SK-N-SH treated with all-trans-retinoic acid at 6 μM for 48 hours (cell line): Measurements from ENCODE around the gene TSPAN15.

Experiments used
- ATAC-seq: fragments of 200-7000 bp; cut with Tn5 transposase; 3 replicates; pipeline ENCODE4 v1.9.1; 2020; ENCODE audit warnings: mild to moderate bottlenecking, moderate library complexity
- ARNTL ChIP-seq: fragments of 450-650 bp; formaldehyde crosslinking; IDR thresholded peaks from 2 replicates; pipeline ENCODE4 v1.5.0; 2020; ENCODE audit warnings: low read depth, mild to moderate bottlenecking, moderate library complexity, borderline replicate concordance
- BACH2 ChIP-seq: fragments of 250-450 bp; sonication (Bioruptor Pico); IDR thresholded peaks from 2 replicates; pipeline ENCODE4 v1.9.0; 2021; ENCODE audit warnings: mild to moderate bottlenecking, borderline replicate concordance
- CSDC2 ChIP-seq: fragments of 250-450 bp; sonication (Bioruptor Pico); IDR thresholded peaks from 2 replicates; pipeline ENCODE4 v1.5.0; 2020; ENCODE audit warnings: mild to moderate bottlenecking, moderate library complexity
- CSRNP3 ChIP-seq: fragments of 250-450 bp; sonication (Bioruptor Pico); IDR thresholded peaks from 2 replicates; pipeline ENCODE4 v1.5.1; 2021; ENCODE audit warnings: mild to moderate bottlenecking, moderate library complexity
- ESRRG ChIP-seq: fragments of 250-450 bp; sonication (Bioruptor Pico); IDR thresholded peaks from 2 replicates; pipeline ENCODE4 v1.6.1; 2021; ENCODE audit warnings: mild to moderate bottlenecking
- GLIS3 ChIP-seq: fragments of 250-450 bp; sonication (Bioruptor Pico); IDR thresholded peaks from 2 replicates; pipeline ENCODE4 v1.5.0; 2020; ENCODE audit warnings: mild to moderate bottlenecking, moderate library complexity
- OSR1 ChIP-seq: fragments of 250-450 bp; sonication (Bioruptor Pico); IDR thresholded peaks from 2 replicates; pipeline ENCODE4 v1.8.0; 2022; ENCODE audit warnings: moderate library complexity, mild to moderate bottlenecking, inconsistent platforms
- PPARA ChIP-seq: fragments of 250-450 bp; sonication (Bioruptor Pico); IDR thresholded peaks from 2 replicates; pipeline ENCODE4 v1.5.0; 2020; ENCODE audit warnings: mild to moderate bottlenecking, borderline replicate concordance
- RARB ChIP-seq: fragments of 250-450 bp; sonication (Bioruptor Pico); IDR thresholded peaks from 2 replicates; pipeline ENCODE4 v1.8.0; 2021; ENCODE audit warnings: mild to moderate bottlenecking, moderate library complexity
- SNAI2 ChIP-seq: fragments of 250-450 bp; sonication (Bioruptor Pico); IDR thresholded peaks from 2 replicates; pipeline ENCODE4 v1.5.0; 2020; ENCODE audit warnings: mild to moderate bottlenecking, moderate library complexity
- TCF4 ChIP-seq: fragments of 250-450 bp; sonication (Bioruptor Pico); IDR thresholded peaks from 2 replicates; pipeline ENCODE4 v1.8.0; 2021; ENCODE audit warnings: mild to moderate bottlenecking, moderate library complexity, borderline replicate concordance
- TOX ChIP-seq: fragments of 250-450 bp; sonication (Bioruptor Pico); IDR thresholded peaks from 2 replicates; pipeline ENCODE4 v1.8.0; 2021; ENCODE audit warnings: mild to moderate bottlenecking, moderate library complexity, borderline replicate concordance
- ZC3H10 ChIP-seq: fragments of 250-450 bp; sonication (Bioruptor Pico); IDR thresholded peaks from 2 replicates; pipeline ENCODE4 v1.5.1; 2021; ENCODE audit warnings: mild to moderate bottlenecking, moderate library complexity
- ZFP3 ChIP-seq: fragments of 250-450 bp; sonication (Bioruptor Pico); IDR thresholded peaks from 2 replicates; pipeline ENCODE4 v1.5.0; 2020; ENCODE audit warnings: mild to moderate bottlenecking, moderate library complexity
- ZFP30 ChIP-seq: fragments of 450-650 bp; formaldehyde crosslinking; IDR thresholded peaks from 2 replicates; pipeline ENCODE4 v1.5.0; 2022; ENCODE audit warnings: mild to moderate bottlenecking, moderate library complexity
- ZNF565 ChIP-seq: fragments of 450-650 bp; formaldehyde crosslinking; conservative IDR thresholded peaks from 2 replicates; pipeline ENCODE4 v1.5.0; 2020; ENCODE audit warnings: low read depth, mild to moderate bottlenecking, moderate library complexity
- ZNF70 ChIP-seq: fragments of 450-650 bp; formaldehyde crosslinking; IDR thresholded peaks from 2 replicates; pipeline ENCODE4 v1.5.0; 2020; ENCODE audit warnings: mild to moderate bottlenecking, moderate library complexity
- ZNF8 ChIP-seq: fragments of 450-650 bp; formaldehyde crosslinking; IDR thresholded peaks from 2 replicates; pipeline ENCODE4 v1.5.0; 2020; ENCODE audit warnings: mild to moderate bottlenecking, moderate library complexity
- TF ChIP-seq, protein P1 (sequence below): fragments of 250-450 bp; sonication (Bioruptor Pico); IDR thresholded peaks from 2 replicates; pipeline ENCODE4 v1.5.1; 2020; ENCODE audit warnings: low read depth, mild to moderate bottlenecking, moderate library complexity
- TF ChIP-seq, protein P2 (sequence below): fragments of 250-450 bp; sonication (Bioruptor Pico); IDR thresholded peaks from 2 replicates; pipeline ENCODE4 v1.8.0; 2021; ENCODE audit warnings: low read depth, mild to moderate bottlenecking, moderate library complexity, borderline replicate concordance
- TF ChIP-seq, protein P3 (sequence below): fragments of 250-450 bp; sonication (Bioruptor Pico); IDR thresholded peaks from 2 replicates; pipeline ENCODE4 v1.5.0; 2020; ENCODE audit warnings: mild to moderate bottlenecking, moderate library complexity

TSPAN15 gene

DNA sequence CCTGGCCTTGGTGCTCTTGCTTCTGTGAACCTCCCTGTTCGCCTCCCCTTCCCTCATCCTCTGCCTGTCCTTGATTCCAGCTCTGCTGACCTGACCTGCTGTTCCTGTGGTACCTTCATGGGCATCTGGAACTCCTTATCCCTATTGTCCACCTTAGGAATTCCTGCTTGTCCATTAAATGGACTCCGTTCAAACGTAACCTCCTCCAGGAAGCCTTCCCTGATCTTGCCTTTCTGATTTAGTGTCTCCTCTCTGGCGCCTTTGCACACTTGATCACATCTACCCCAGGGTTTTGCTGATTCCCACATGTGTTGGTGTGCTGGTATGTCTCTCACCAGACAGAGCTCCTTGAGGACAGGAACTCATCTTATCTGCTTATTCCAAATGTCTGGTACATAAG, 20.9 kb downstream of the TSPAN15 start:
- no peak for ATAC-seq
- TF ChIP-seq ARNTL (CRISPR knock-in tag), result no peak
- no peak for TF ChIP-seq ZC3H10 (CRISPR knock-in tag)
- TF ChIP-seq SNAI2 (CRISPR knock-in tag), result no peak
- TF ChIP-seq, protein P1, sequence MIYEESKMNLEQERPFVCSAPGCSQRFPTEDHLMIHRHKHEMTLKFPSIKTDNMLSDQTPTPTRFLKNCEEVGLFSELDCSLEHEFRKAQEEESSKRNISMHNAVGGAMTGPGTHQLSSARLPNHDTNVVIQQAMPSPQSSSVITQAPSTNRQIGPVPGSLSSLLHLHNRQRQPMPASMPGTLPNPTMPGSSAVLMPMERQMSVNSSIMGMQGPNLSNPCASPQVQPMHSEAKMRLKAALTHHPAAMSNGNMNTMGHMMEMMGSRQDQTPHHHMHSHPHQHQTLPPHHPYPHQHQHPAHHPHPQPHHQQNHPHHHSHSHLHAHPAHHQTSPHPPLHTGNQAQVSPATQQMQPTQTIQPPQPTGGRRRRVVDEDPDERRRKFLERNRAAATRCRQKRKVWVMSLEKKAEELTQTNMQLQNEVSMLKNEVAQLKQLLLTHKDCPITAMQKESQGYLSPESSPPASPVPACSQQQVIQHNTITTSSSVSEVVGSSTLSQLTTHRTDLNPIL (CRISPR knock-in tag), result no peak
- TF ChIP-seq, protein P2, sequence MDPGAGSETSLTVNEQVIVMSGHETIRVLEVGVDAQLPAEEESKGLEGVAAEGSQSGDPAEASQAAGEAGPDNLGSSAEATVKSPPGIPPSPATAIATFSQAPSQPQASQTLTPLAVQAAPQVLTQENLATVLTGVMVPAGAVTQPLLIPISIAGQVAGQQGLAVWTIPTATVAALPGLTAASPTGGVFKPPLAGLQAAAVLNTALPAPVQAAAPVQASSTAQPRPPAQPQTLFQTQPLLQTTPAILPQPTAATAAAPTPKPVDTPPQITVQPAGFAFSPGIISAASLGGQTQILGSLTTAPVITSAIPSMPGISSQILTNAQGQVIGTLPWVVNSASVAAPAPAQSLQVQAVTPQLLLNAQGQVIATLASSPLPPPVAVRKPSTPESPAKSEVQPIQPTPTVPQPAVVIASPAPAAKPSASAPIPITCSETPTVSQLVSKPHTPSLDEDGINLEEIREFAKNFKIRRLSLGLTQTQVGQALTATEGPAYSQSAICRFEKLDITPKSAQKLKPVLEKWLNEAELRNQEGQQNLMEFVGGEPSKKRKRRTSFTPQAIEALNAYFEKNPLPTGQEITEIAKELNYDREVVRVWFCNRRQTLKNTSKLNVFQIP (CRISPR knock-in tag), result no peak
- no peak for TF ChIP-seq TCF4
- no peak for TF ChIP-seq ZNF565 (CRISPR knock-in tag)
- no peak for TF ChIP-seq ZNF70 (CRISPR knock-in tag)
- TF ChIP-seq, protein P3, sequence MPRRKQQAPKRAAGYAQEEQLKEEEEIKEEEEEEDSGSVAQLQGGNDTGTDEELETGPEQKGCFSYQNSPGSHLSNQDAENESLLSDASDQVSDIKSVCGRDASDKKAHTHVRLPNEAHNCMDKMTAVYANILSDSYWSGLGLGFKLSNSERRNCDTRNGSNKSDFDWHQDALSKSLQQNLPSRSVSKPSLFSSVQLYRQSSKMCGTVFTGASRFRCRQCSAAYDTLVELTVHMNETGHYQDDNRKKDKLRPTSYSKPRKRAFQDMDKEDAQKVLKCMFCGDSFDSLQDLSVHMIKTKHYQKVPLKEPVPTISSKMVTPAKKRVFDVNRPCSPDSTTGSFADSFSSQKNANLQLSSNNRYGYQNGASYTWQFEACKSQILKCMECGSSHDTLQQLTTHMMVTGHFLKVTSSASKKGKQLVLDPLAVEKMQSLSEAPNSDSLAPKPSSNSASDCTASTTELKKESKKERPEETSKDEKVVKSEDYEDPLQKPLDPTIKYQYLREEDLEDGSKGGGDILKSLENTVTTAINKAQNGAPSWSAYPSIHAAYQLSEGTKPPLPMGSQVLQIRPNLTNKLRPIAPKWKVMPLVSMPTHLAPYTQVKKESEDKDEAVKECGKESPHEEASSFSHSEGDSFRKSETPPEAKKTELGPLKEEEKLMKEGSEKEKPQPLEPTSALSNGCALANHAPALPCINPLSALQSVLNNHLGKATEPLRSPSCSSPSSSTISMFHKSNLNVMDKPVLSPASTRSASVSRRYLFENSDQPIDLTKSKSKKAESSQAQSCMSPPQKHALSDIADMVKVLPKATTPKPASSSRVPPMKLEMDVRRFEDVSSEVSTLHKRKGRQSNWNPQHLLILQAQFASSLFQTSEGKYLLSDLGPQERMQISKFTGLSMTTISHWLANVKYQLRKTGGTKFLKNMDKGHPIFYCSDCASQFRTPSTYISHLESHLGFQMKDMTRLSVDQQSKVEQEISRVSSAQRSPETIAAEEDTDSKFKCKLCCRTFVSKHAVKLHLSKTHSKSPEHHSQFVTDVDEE (CRISPR knock-in tag), result no peak
- TF ChIP-seq BACH2 (CRISPR knock-in tag), result no peak
- no peak for TF ChIP-seq OSR1
- no peak for TF ChIP-seq CSDC2 (CRISPR knock-in tag)
- no peak for TF ChIP-seq ZNF8 (CRISPR knock-in tag)
- no peak for TF ChIP-seq ZFP30
- TF ChIP-seq CSRNP3 (CRISPR knock-in tag), result no peak
- TF ChIP-seq PPARA (CRISPR knock-in tag), result no peak
- TF ChIP-seq GLIS3, result no peak
- TF ChIP-seq, all 23 proteins: peak for 0

DNA sequence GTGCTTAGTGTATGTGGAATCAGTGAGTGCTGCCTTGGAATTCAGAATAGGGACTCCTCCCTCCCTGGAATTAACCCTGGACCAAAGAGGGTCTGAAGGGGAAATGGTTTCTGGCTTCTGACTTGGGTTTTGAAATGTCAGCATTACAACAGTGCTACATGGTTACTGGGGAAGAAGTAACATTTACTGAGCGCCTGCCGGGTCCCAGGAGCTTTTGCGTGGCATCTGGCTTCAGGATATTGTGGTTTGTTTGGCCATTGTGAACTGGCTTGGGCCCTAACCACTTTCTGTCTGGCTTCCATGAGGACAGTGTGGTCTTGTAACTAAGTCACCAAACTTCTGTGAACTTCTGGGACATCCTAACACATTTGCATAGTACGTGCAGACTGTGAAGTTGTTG, 21.3 kb downstream of the TSPAN15 start:
- no peak for ATAC-seq
- TF ChIP-seq RARB (CRISPR knock-in tag) (no peak), SNAI2 (CRISPR knock-in tag) (no peak), ESRRG (CRISPR knock-in tag) (no peak), CSRNP3 (CRISPR knock-in tag) (no peak), ZC3H10 (CRISPR knock-in tag) (no peak), TOX (no peak), ZFP3 (no peak), CSDC2 (CRISPR knock-in tag) (no peak), ZNF8 (CRISPR knock-in tag) (no peak)
- TF ChIP-seq, protein P3 (CRISPR knock-in tag), result no peak
- TF ChIP-seq, protein P2 (CRISPR knock-in tag), result no peak
- TF ChIP-seq, protein P1 (CRISPR knock-in tag), result no peak
